GM12872 (cell line): ENCODE results near the gene HIF1AN.

ENCODE experiments used
- TF ChIP-seq, protein P1 (sequence below): IDR thresholded peaks from 3 replicates; pipeline ENCODE4 v1.5.1; 2011; ENCODE audit warnings: low read depth, mild to moderate bottlenecking, low read length, moderate library complexity; ENCODE audit not compliant: insufficient read depth

The HIF1AN gene

DNA sequence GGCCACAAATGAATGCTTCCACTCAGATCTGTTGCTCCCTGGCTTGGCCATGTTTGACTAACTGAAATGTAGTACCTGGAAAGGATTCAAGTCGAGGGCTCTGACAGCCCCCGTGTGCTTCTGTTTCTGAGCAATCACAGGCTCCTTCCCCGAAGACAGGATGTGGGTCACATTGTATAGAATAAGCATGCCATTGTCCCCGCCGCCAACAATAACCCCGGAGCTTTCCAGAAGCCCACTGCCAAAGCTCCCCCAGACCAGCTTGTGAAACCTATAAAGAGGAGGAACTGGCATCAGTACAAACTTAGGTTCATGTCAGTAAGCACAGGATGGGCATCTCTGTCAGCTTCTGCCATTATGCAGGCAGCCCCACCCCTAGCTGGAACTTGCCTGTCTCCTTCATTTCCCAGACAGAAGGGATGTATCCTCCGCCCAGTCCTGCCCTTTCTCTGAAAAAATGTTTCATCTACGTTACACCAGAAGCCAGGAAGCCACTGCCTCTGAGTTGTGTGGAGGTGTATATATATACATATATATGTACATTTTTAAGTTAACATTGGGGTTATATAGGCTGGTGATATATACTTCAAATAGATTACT lies 26.4 kb upstream of the HIF1AN start:
- TF ChIP-seq, protein P1, sequence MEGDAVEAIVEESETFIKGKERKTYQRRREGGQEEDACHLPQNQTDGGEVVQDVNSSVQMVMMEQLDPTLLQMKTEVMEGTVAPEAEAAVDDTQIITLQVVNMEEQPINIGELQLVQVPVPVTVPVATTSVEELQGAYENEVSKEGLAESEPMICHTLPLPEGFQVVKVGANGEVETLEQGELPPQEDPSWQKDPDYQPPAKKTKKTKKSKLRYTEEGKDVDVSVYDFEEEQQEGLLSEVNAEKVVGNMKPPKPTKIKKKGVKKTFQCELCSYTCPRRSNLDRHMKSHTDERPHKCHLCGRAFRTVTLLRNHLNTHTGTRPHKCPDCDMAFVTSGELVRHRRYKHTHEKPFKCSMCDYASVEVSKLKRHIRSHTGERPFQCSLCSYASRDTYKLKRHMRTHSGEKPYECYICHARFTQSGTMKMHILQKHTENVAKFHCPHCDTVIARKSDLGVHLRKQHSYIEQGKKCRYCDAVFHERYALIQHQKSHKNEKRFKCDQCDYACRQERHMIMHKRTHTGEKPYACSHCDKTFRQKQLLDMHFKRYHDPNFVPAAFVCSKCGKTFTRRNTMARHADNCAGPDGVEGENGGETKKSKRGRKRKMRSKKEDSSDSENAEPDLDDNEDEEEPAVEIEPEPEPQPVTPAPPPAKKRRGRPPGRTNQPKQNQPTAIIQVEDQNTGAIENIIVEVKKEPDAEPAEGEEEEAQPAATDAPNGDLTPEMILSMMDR = no peak

GRCh38 chr10:100510533-100511308 lies 25.0 kb upstream of the HIF1AN start:
- TF ChIP-seq, protein P1 = 0 out of 3 replicates have a peak, but pooled peaks have one; percentile 4

GRCh38 chr10:100515612-100516011 lies 20.1 kb upstream of the HIF1AN start:
- TF ChIP-seq, protein P1 = no peak

DNA sequence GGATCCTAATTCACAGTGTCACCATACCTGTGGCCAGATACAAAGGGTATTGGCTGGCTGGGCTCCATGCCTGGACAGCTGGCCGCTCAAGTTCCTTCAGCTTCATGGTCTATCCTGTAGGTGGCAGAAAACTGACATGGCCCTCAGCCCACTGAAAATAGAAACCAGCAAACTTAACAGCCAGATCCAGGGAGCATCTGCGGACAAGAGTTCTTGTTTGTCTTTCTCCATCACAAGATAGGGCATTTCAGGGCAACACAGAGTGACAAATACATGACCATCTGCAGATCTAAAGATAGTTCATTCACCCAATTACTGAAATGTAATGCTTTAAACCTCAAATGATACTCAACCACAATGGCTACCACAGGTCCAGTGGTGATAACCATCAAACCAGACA lies 18.9 kb upstream of the HIF1AN start:
- TF ChIP-seq, protein P1 = peak; percentile 11; the same call in 1 of the 3 replicates

- TF ChIP-seq, protein P1 = peak; percentile 67
Measured at GRCh38 chr10:100518761-100519241, 16.9 kb upstream of the HIF1AN start.

- TF ChIP-seq, protein P1 = no peak
Measured at GRCh38 chr10:100519311-100520051, 16.3 kb upstream of the HIF1AN start, which contains the start of gene SEC31B. SEC31B (minus strand) TSS chr10:100519861; CDS start chr10:100516952, 2,909 bp downstream.

DNA sequence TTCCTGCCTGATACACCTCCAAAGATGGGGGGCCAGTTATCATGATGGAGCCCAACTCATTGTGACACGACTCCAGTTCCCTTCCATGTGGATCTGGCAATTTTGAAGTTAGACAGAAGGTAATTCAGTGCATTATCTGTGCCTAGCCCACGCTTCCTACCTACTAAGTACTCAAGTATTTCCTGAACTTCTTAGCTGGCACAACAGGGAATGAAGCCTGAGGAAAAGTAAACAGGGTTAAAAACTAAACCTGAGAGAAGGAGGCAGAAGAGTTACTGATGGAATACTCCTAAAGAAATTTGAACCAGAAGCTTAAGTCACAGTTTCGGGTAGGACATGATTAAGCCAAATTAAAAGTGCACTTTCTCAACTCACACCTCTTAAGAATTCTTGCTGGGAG lies 14.9 kb upstream of the HIF1AN start:
- TF ChIP-seq, protein P1 = no peak
